H9 (cell line): ENCODE measurements around the gene KMT2C. TPM values are rescaled to one million over a fixed set of nuclear protein-coding genes. Genes with fewer than 3 reads are reported as not detected.

Source experiments
- DNase-seq: peaks from one replicate; pipeline ENCODE4 v3.0.0-alpha.2; 2017
- H2AFZ ChIP-seq: one replicate; pipeline ENCODE4 v1.6.1; 2013; ENCODE audit warnings: mild to moderate bottlenecking, low read length, control low read depth, moderate library complexity
- H2AK5ac ChIP-seq: 2 replicates; pipeline ENCODE4 v1.6.1; 2013; ENCODE audit warnings: low read length, control low read depth, mixed read lengths; ENCODE audit not compliant: insufficient read length
- H2BK120ac ChIP-seq: one replicate; pipeline ENCODE4 v1.6.1; 2013; ENCODE audit warnings: low read depth, mild to moderate bottlenecking, low read length, control low read depth, inconsistent platforms; ENCODE audit not compliant: poor library complexity, severe bottlenecking
- H2BK12ac ChIP-seq: 2 replicates; pipeline ENCODE4 v1.6.1; 2013; ENCODE audit warnings: low read length, control low read depth, mixed read lengths, low read depth; ENCODE audit not compliant: insufficient read length
- H2BK15ac ChIP-seq: 2 replicates; pipeline ENCODE4 v1.6.1; 2013; ENCODE audit warnings: low read depth, low read length, control low read depth
- H2BK20ac ChIP-seq: one replicate; pipeline ENCODE4 v1.6.1; 2013; ENCODE audit warnings: low read depth, mild to moderate bottlenecking, low read length, control low read depth, inconsistent platforms; ENCODE audit not compliant: poor library complexity, severe bottlenecking
- H2BK5ac ChIP-seq: 2 replicates; pipeline ENCODE4 v1.6.1; 2013; ENCODE audit warnings: low read length, control low read depth, mixed read lengths; ENCODE audit not compliant: insufficient read length
- H3K14ac ChIP-seq: 2 replicates; pipeline ENCODE4 v1.6.1; 2013; ENCODE audit warnings: low read length, control low read depth; ENCODE audit not compliant: insufficient read depth
- H3K18ac ChIP-seq: 2 replicates; pipeline ENCODE4 v1.6.1; 2013; ENCODE audit warnings: low read depth, mild to moderate bottlenecking, mixed read lengths, low read length, control low read depth; ENCODE audit not compliant: insufficient read length
- H3K23ac ChIP-seq: 2 replicates; pipeline ENCODE4 v1.6.1; 2013; ENCODE audit warnings: low read length, control low read depth, mixed read lengths, low read depth; ENCODE audit not compliant: insufficient read length
- H3K23me2 ChIP-seq: 2 replicates; pipeline ENCODE4 v1.6.1; 2013; ENCODE audit warnings: low read depth, mild to moderate bottlenecking, mixed read lengths, low read length, control low read depth; ENCODE audit not compliant: insufficient read length, poor library complexity, severe bottlenecking
- H3K27ac ChIP-seq: 2 replicates; pipeline ENCODE4 v1.5.1; 2013; ENCODE audit warnings: low read length, control low read depth, mixed read lengths, low read depth; ENCODE audit not compliant: insufficient read length
- H3K27me3 ChIP-seq: 2 replicates; pipeline ENCODE4 v1.6.1; 2013; ENCODE audit warnings: low read length, control low read depth, inconsistent platforms; ENCODE audit not compliant: insufficient read depth
- H3K4ac ChIP-seq: 2 replicates; pipeline ENCODE4 v1.6.1; 2013; ENCODE audit warnings: low read depth, mild to moderate bottlenecking, control low read depth, inconsistent platforms, low read length, moderate library complexity
- H3K4me1 ChIP-seq: 2 replicates; pipeline ENCODE4 v1.6.1; 2013; ENCODE audit warnings: low read length, control low read depth, inconsistent platforms; ENCODE audit not compliant: insufficient read depth
- H3K4me2 ChIP-seq: 2 replicates; pipeline ENCODE4 v1.6.1; 2013; ENCODE audit warnings: low read length, control low read depth, mixed read lengths; ENCODE audit not compliant: insufficient read length, insufficient read depth
- H3K56ac ChIP-seq: 2 replicates; pipeline ENCODE4 v1.6.1; 2013; ENCODE audit warnings: low read depth, mild to moderate bottlenecking, mixed read lengths, low read length, control low read depth; ENCODE audit not compliant: insufficient read length
- H3K79me1 ChIP-seq: 2 replicates; pipeline ENCODE4 v1.6.1; 2013; ENCODE audit warnings: low read depth, mild to moderate bottlenecking, moderate library complexity, low read length, control low read depth, inconsistent platforms; ENCODE audit not compliant: insufficient read depth, poor library complexity, severe bottlenecking
- H3K79me2 ChIP-seq: 2 replicates; pipeline ENCODE4 v1.6.1; 2013; ENCODE audit warnings: low read length, control low read depth, inconsistent platforms; ENCODE audit not compliant: insufficient read depth
- H3K9ac ChIP-seq: 2 replicates; pipeline ENCODE4 v1.6.1; 2013; ENCODE audit warnings: low read length, control low read depth, mixed read lengths; ENCODE audit not compliant: insufficient read length; ENCODE audit errors: extremely low read depth
- H3K9me3 ChIP-seq: one replicate; pipeline ENCODE4 v1.6.1; 2013; ENCODE audit warnings: low read depth, low read length, inconsistent platforms; ENCODE audit not compliant: control insufficient read depth
- H3T11ph ChIP-seq: one replicate; pipeline ENCODE4 v1.6.1; 2013; ENCODE audit warnings: mild to moderate bottlenecking, low read length, control low read depth, inconsistent platforms
- H4K20me1 ChIP-seq: one replicate; pipeline ENCODE4 v1.6.1; 2013; ENCODE audit not compliant: control insufficient read depth, insufficient read length, insufficient read depth
- H4K5ac ChIP-seq: 2 replicates; pipeline ENCODE4 v1.6.1; 2013; ENCODE audit warnings: low read depth, mild to moderate bottlenecking, mixed read lengths, low read length, control low read depth; ENCODE audit not compliant: insufficient read length
- H4K8ac ChIP-seq: replicated peaks from 2 replicates; pipeline ENCODE4 v1.6.1; 2013; ENCODE audit warnings: low read length, control low read depth, mixed read lengths, low read depth; ENCODE audit not compliant: insufficient read length
- H4K91ac ChIP-seq: 2 replicates; pipeline ENCODE4 v1.6.1; 2013; ENCODE audit warnings: low read depth, mild to moderate bottlenecking, moderate library complexity, mixed read lengths, low read length, control low read depth; ENCODE audit not compliant: insufficient read length
- H3K27ac Mint-ChIP-seq, 3 experiments: 2 replicates in 2 of 3; 3 replicates in 1 of 3; pipeline ENCODE4 v1.8.0; 2020 to 2021; ENCODE audit warnings: mixed read lengths in 3 of 3, mild to moderate bottlenecking in 1 of 3, moderate library complexity in 1 of 3
- H3K27me3 Mint-ChIP-seq: 2 replicates; pipeline ENCODE4 v1.8.0; 2021; ENCODE audit warnings: low read depth, mild to moderate bottlenecking, moderate library complexity, mixed read lengths
- H3K36me3 Mint-ChIP-seq, 3 experiments: 2 replicates in 2 of 3; 3 replicates in 1 of 3; pipeline ENCODE4 v1.8.0; 2020 to 2021; ENCODE audit warnings: low read depth in 3 of 3, mixed read lengths in 3 of 3; ENCODE audit not compliant: insufficient read depth in 1 of 3
- H3K4me1 Mint-ChIP-seq, 2 experiments: 2 replicates each; pipeline ENCODE4 v1.8.0; 2020; ENCODE audit warnings: mixed read lengths in 2 of 2
- H3K4me3 Mint-ChIP-seq, 2 experiments: 2 replicates in 1 of 2; 3 replicates in 1 of 2; pipeline ENCODE4 v1.8.0; 2020 to 2021; ENCODE audit warnings: mild to moderate bottlenecking in 2 of 2, mixed read lengths in 2 of 2, moderate library complexity in 1 of 2
- H3K9me3 Mint-ChIP-seq, 2 experiments: 2 replicates in 1 of 2; 3 replicates in 1 of 2; pipeline ENCODE4 v1.8.0; 2020; ENCODE audit warnings: mild to moderate bottlenecking in 2 of 2, mixed read lengths in 2 of 2, moderate library complexity in 1 of 2
- CTCF ChIP-seq: fragments of 200-600 bp; sonication (generic); conservative IDR thresholded peaks from 3 replicates; pipeline ENCODE4 v1.8.0; 2021; ENCODE audit warnings: antibody characterized with exemption, mild to moderate bottlenecking
- whole genome bisulfite sequencing: extraction: QIAGEN DNeasy Blood & Tissue Kit; methylation state at CpG from one replicate; pipeline ENCODE4 v1.1.7; 2013; ENCODE audit warnings: missing lambda C conversion rate, low lambda C conversion rate, mixed read lengths; ENCODE audit not compliant: insufficient read length; ENCODE audit errors: extremely low coverage; 5-methylcytosine and 5-hydroxymethylcytosine counted together
- total RNA-seq: library from RNA; stranded (reverse); gene quantifications from 2 replicates; pipeline ENCODE4 v1.2.1, GENCODE V29; 2021

KMT2C gene
- total RNA-seq, 1 experiment from 2014 or later: 32.2 TPM

GRCh38 chr7:152129682-152130081 is 306.1 kb downstream of the KMT2C start:
- no peak for TF ChIP-seq CTCF
- Histone ChIP-seq H3K9ac (no peak overlapping the region), H3K4me1 (no peaks in the 10 kb centered on the region), H3K79me2 (no peaks in the 10 kb centered on the region), H2BK20ac (no peak overlapping the region), H3K4ac (no peak overlapping the region), H3K23me2 (no peaks in the 10 kb centered on the region), H4K5ac (no peak overlapping the region), H4K91ac (no peak overlapping the region), H2BK120ac (no peak overlapping the region), H3T11ph (no peak overlapping the region), H3K79me1 (no peaks in the 10 kb centered on the region), H2AFZ (no peak overlapping the region), H3K27me3 (no peaks in the 10 kb centered on the region), H2BK5ac (no peak overlapping the region), H4K20me1 (no peaks in the 10 kb centered on the region), H3K9me3 (no peaks in the 10 kb centered on the region), H3K4me2 (no peak overlapping the region), H3K56ac (no peak overlapping the region), H3K23ac (no peak overlapping the region), H2AK5ac (no peak overlapping the region), H3K14ac (no peak overlapping the region), H2BK15ac (no peak overlapping the region), H4K8ac (no peak overlapping the region), H3K27ac (no peak overlapping the region), H3K18ac (no peak overlapping the region), H2BK12ac (no peak overlapping the region)
- no peak for DNase-seq
- H3K27me3 Mint-ChIP-seq: peaks cover 1% of the 10 kb centered on the region
- no CpG with 5 or more reads among the region's 7 CpGs for WGBS
- peaks cover 3 to 12% of the 10 kb centered on the region in 2 experiments; a peak in 4 of 5 replicates for H3K9me3 Mint-ChIP-seq
- H3K36me3 Mint-ChIP-seq: peaks cover 23 to 50% (median 47%) of the 10 kb centered on the region in 3 experiments; a peak in 6 of 7 replicates
- no peak overlapping the region for H3K27ac Mint-ChIP-seq
- peaks cover 5 to 6% of the 10 kb centered on the region in 2 experiments for H3K4me1 Mint-ChIP-seq
- no peak overlapping the region for H3K4me3 Mint-ChIP-seq
